ENCODE results near the gene RNF121. TPM values are rescaled to one million over a fixed set of nuclear protein-coding genes. Genes with fewer than 3 reads are reported as not detected.

RNF121 gene
- total and polyA plus RNA-seq, 2 donors (not counting 1 experiment from before 2014, with no cell fraction given): 29.6 to 48.6 TPM

DNA sequence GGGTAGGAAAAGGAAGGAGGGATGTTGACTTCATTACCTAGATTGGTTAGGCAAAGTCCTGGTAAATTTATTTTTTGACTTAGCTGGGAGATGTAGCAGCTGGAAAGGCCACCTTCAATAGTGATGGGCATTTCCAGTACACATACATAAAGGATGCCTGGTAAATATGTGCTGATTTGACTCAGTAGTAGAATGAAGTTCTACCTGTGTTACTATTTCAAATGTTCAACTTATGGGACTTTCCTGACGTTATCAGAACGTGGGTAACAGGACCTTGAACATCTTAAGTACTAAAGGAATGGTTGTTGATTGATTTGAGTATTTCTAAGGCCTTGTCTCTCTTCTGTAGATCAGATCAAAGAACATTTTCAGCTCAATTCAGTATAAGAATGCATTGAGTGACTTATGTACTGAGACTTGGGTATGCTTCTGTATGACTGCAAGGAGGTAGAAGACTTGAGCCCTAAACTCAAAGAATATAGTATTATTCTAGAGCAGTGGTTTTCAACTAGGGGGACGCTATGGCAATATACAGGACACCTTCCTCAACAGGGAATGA lies 27.1 kb downstream of the RNF121 start:
- Histone ChIP-seq H3K27ac (ENCODE audit: insufficient read depth, low read length) (no peak overlapping the region), H3K4me2 (ENCODE audit: extremely low read depth, insufficient read depth, low read length) (no peak overlapping the region), H3K4me3 (replicated peaks in 1 of 4; ENCODE audit: control extremely low read depth in 1 of 4, insufficient read depth in 1 of 4, low read depth in 3 of 4, low read length in 4 of 4) (no peak overlapping the region), H3K4me1 (ENCODE audit: control insufficient read depth, extremely low read depth, insufficient read depth, low read length) (no peaks in the 10 kb centered on the region), H2AFZ (ENCODE audit: low read length) (no peak overlapping the region), H3K9me3 (ENCODE audit: control insufficient read depth, insufficient read depth, low read depth, low read length) (no peaks in the 10 kb centered on the region), H3K36me3 (ENCODE audit: control insufficient read depth, insufficient read depth, low read length) (no peaks in the 10 kb centered on the region), H3K27me3 (ENCODE audit: control insufficient read depth, insufficient read depth, low read length) (no peaks in the 10 kb centered on the region), H3K9ac (ENCODE audit: insufficient read depth, low read length) (no peak overlapping the region), H3K79me2 (ENCODE audit: control insufficient read depth, insufficient read depth, low read length) (peaks cover 3% of the 10 kb centered on the region), H4K20me1 (ENCODE audit: control insufficient read depth, extremely low read depth, insufficient read depth, low read length) (no peaks in the 10 kb centered on the region)
- DNase-seq (ENCODE audit: low read depth in 2 of 2): no peak
- TF ChIP-seq, protein P1, sequence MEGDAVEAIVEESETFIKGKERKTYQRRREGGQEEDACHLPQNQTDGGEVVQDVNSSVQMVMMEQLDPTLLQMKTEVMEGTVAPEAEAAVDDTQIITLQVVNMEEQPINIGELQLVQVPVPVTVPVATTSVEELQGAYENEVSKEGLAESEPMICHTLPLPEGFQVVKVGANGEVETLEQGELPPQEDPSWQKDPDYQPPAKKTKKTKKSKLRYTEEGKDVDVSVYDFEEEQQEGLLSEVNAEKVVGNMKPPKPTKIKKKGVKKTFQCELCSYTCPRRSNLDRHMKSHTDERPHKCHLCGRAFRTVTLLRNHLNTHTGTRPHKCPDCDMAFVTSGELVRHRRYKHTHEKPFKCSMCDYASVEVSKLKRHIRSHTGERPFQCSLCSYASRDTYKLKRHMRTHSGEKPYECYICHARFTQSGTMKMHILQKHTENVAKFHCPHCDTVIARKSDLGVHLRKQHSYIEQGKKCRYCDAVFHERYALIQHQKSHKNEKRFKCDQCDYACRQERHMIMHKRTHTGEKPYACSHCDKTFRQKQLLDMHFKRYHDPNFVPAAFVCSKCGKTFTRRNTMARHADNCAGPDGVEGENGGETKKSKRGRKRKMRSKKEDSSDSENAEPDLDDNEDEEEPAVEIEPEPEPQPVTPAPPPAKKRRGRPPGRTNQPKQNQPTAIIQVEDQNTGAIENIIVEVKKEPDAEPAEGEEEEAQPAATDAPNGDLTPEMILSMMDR (conservative IDR thresholded peaks at IDR 0.05 in 1 of 2, IDR thresholded peaks at IDR 0.05 in 1 of 2; ENCODE audit: low read depth in 1 of 2, low read length in 2 of 2): no peak
- TF ChIP-seq EZH2 (IDR thresholded peaks at IDR 0.05; ENCODE audit: low read length, missing control alignments): no peak

DNA sequence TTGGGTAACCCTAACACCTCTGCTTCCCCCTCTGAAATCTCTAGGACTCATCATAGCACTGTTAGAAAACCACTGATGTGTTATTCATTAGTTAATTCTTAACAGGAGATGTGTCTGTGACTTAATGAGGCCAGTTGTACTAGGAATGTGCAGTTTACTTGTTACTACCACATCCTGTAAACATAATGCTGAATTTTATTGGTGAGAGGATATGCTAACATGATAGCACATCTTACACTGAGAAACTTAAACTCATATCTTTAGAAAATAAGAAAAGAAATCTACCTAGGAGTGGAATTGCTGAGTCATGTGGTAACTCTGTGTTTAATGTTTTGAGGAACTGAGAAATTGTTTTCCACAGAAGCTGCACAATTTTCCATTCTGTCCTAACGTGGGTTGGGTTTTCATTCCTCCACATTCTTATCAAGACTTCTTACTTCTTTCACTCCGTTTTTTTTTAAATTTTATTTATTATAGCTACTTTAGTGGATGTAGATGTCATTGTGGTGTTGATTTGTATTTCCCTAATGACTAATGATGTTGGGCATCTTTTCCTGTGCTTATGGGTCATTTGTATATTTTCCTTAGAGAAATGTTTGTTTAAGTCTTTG lies 33.7 kb downstream of the RNF121 start:
- Histone ChIP-seq H2AFZ (ENCODE audit: low read length) (no peak overlapping the region), H3K27ac (ENCODE audit: insufficient read depth, low read length) (no peak overlapping the region), H3K4me3 (replicated peaks in 1 of 4; ENCODE audit: control extremely low read depth in 1 of 4, insufficient read depth in 1 of 4, low read depth in 3 of 4, low read length in 4 of 4) (no peak overlapping the region), H3K9me3 (ENCODE audit: control insufficient read depth, insufficient read depth, low read depth, low read length) (no peaks in the 10 kb centered on the region), H3K36me3 (ENCODE audit: control insufficient read depth, insufficient read depth, low read length) (no peaks in the 10 kb centered on the region), H3K27me3 (ENCODE audit: control insufficient read depth, insufficient read depth, low read length) (no peaks in the 10 kb centered on the region), H4K20me1 (ENCODE audit: control insufficient read depth, extremely low read depth, insufficient read depth, low read length) (no peaks in the 10 kb centered on the region), H3K9ac (ENCODE audit: insufficient read depth, low read length) (no peak overlapping the region), H3K4me2 (ENCODE audit: extremely low read depth, insufficient read depth, low read length) (peak overlapping the region; percentile 13), H3K79me2 (ENCODE audit: control insufficient read depth, insufficient read depth, low read length) (no peaks in the 10 kb centered on the region), H3K4me1 (ENCODE audit: control insufficient read depth, extremely low read depth, insufficient read depth, low read length) (no peaks in the 10 kb centered on the region)
- peak; percentile 51 to 74 for DNase-seq (ENCODE audit: low read depth in 2 of 2)
- no peak for TF ChIP-seq EZH2 (IDR thresholded peaks at IDR 0.05; ENCODE audit: low read length, missing control alignments)
- TF ChIP-seq, protein P1 (conservative IDR thresholded peaks at IDR 0.05 in 1 of 2, IDR thresholded peaks at IDR 0.05 in 1 of 2; ENCODE audit: low read depth in 1 of 2, low read length in 2 of 2): no peak

DNA sequence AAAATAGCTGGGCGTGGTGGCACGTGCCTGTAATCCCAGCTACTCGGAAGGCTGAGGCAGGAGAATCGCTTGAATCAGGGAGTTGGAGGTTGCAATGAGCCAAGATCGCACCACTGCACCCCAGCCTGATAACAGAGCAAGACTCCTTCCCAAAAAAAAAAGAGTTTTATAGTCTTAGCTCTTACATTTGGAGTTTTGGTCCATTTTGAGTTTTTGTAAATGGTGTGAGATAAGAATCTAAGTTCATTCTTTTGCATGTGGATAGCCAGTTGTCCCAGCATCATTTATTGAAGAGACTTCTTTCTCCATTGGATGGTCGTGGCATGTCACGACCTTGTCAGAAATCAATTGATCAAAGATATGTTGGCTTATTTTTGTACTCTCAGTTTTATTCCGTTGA lies 34.6 kb downstream of the RNF121 start:
- Histone ChIP-seq H3K4me3 (replicated peaks in 1 of 4; ENCODE audit: control extremely low read depth in 1 of 4, insufficient read depth in 1 of 4, low read depth in 3 of 4, low read length in 4 of 4) (no peak overlapping the region), H3K4me2 (ENCODE audit: extremely low read depth, insufficient read depth, low read length) (no peak overlapping the region), H3K27ac (ENCODE audit: insufficient read depth, low read length) (no peak overlapping the region), H4K20me1 (ENCODE audit: control insufficient read depth, extremely low read depth, insufficient read depth, low read length) (no peaks in the 10 kb centered on the region), H3K9me3 (ENCODE audit: control insufficient read depth, insufficient read depth, low read depth, low read length) (no peaks in the 10 kb centered on the region), H3K4me1 (ENCODE audit: control insufficient read depth, extremely low read depth, insufficient read depth, low read length) (no peaks in the 10 kb centered on the region), H3K79me2 (ENCODE audit: control insufficient read depth, insufficient read depth, low read length) (no peaks in the 10 kb centered on the region), H2AFZ (ENCODE audit: low read length) (no peak overlapping the region), H3K36me3 (ENCODE audit: control insufficient read depth, insufficient read depth, low read length) (no peaks in the 10 kb centered on the region), H3K27me3 (ENCODE audit: control insufficient read depth, insufficient read depth, low read length) (no peaks in the 10 kb centered on the region), H3K9ac (ENCODE audit: insufficient read depth, low read length) (no peak overlapping the region)
- DNase-seq (ENCODE audit: low read depth in 2 of 2): no peak
- TF ChIP-seq, protein P1 (conservative IDR thresholded peaks at IDR 0.05 in 1 of 2, IDR thresholded peaks at IDR 0.05 in 1 of 2; ENCODE audit: low read depth in 1 of 2, low read length in 2 of 2): no peak
- no peak for TF ChIP-seq EZH2 (IDR thresholded peaks at IDR 0.05; ENCODE audit: low read length, missing control alignments)

All from fibroblast of lung (primary cell).